Activated naive CD4-positive, alpha-beta T cell treated with anti-CD3 and anti-CD28 coated beads, Interleukin-2, amount 50 U/mL, for 24 hours (primary cell): ENCODE data around the gene RBBP8NL.
A peak's percentile ranks its signal among the peaks of the same experiment; 100 is the strongest.
"Not testable (repeated sequence)": the region's sequence is repeated elsewhere in the genome, so short reads cannot be mapped to it uniquely, and the experiment has no call there.

Experiments
- H3K27ac Mint-ChIP-seq: one replicate; pipeline ENCODE4 v1.8.0; 2021; ENCODE audit warnings: mild to moderate bottlenecking, mixed read lengths
- H3K27me3 Mint-ChIP-seq: one replicate; pipeline ENCODE4 v1.8.0; 2021; ENCODE audit warnings: mixed read lengths
- H3K36me3 Mint-ChIP-seq: one replicate; pipeline ENCODE4 v1.8.0; 2021; ENCODE audit warnings: mixed read lengths
- H3K4me1 Mint-ChIP-seq: one replicate; pipeline ENCODE4 v1.8.0; 2021; ENCODE audit warnings: mixed read lengths
- H3K4me3 Mint-ChIP-seq: one replicate; pipeline ENCODE4 v1.8.0; 2021; ENCODE audit warnings: mild to moderate bottlenecking, mixed read lengths
- H3K9me3 Mint-ChIP-seq: one replicate; pipeline ENCODE4 v1.8.0; 2021; ENCODE audit warnings: mixed read lengths

The RBBP8NL gene

GRCh38 chr20:62376112-62377063 is 51.0 kb downstream of the RBBP8NL start:
- H3K27me3 Mint-ChIP-seq, result no peaks in the 10 kb centered on the region
- H3K4me3 Mint-ChIP-seq, result no peak overlapping the region
- no peaks in the 10 kb centered on the region for H3K36me3 Mint-ChIP-seq
- H3K4me1 Mint-ChIP-seq, result no peaks in the 10 kb centered on the region
- H3K27ac Mint-ChIP-seq, result no peak overlapping the region
- H3K9me3 Mint-ChIP-seq, result no peaks in the 10 kb centered on the region

DNA sequence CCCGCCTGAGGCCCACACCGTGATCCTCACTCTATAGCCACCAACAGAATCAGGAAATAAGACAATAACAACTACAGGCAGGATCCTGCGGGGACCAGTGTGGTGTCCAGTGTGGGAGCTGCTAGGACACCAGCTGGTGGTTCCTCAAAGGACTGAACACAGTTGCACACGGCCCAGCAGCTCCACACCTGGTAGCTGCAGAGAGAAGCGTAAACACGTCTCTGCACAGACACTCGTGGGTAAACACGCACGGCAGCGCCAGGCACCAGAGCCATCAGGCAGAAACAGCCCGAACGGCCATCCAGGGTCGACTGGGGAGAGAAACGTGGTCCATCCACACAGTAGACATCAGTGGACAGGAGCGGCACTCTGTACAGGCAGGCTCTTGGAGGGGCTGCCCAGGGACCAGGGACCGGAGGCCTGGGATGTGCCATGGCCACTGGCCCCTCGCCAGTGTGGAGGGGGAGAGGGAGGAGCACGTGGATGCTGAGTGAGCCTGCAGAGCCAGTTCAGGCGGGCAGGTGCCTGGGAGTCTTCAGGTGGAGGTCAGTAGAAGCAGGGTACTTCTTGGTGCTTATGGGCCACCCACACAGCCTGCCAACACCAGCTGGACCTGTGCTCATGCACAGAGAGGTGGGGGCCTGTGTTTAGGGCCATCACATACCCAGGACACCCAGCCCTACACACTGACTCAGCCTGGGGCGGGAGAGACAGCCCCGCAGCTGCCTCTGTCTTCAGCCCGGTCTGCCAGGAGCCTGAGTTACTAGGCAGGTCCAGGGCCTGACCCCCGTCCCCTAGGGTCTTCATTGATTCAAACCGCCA is 52.8 kb downstream of the RBBP8NL start:
- no peaks in the 10 kb centered on the region for H3K4me1 Mint-ChIP-seq
- H3K27ac Mint-ChIP-seq, result no peak overlapping the region
- no peaks in the 10 kb centered on the region for H3K9me3 Mint-ChIP-seq
- no peaks in the 10 kb centered on the region for H3K36me3 Mint-ChIP-seq
- no peaks in the 10 kb centered on the region for H3K27me3 Mint-ChIP-seq
- no peak overlapping the region for H3K4me3 Mint-ChIP-seq

DNA sequence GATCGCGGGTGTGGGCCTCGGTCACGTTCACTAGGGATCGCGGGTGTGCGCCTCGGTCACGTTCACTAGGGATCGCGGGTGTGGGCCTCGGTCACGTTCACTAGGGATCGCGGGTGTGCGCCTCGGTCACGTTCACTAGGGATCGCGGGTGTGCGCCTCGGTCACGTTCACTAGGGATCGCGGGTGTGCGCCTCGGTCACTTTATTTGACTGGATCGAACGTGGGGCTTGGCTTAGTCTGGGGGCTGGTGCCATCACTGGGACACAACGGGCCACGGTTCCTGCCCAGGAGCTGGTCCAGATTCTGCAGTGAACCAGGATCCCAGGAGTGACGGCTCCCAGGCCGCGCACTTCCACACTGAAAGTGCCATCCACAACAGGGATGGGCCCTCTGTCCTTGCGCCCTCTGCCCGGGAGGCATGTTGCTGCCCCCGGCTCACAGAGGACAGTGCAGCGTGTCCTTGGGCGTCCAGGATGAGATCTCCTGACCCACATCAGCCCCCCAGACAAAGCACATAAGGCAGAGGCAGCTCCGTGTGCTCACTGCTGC is 53.6 kb downstream of the RBBP8NL start:
- H3K36me3 Mint-ChIP-seq, H3K27ac Mint-ChIP-seq, H3K27me3 Mint-ChIP-seq, H3K9me3 Mint-ChIP-seq, H3K4me3 Mint-ChIP-seq, H3K4me1 Mint-ChIP-seq: not testable (repeated sequence)

DNA sequence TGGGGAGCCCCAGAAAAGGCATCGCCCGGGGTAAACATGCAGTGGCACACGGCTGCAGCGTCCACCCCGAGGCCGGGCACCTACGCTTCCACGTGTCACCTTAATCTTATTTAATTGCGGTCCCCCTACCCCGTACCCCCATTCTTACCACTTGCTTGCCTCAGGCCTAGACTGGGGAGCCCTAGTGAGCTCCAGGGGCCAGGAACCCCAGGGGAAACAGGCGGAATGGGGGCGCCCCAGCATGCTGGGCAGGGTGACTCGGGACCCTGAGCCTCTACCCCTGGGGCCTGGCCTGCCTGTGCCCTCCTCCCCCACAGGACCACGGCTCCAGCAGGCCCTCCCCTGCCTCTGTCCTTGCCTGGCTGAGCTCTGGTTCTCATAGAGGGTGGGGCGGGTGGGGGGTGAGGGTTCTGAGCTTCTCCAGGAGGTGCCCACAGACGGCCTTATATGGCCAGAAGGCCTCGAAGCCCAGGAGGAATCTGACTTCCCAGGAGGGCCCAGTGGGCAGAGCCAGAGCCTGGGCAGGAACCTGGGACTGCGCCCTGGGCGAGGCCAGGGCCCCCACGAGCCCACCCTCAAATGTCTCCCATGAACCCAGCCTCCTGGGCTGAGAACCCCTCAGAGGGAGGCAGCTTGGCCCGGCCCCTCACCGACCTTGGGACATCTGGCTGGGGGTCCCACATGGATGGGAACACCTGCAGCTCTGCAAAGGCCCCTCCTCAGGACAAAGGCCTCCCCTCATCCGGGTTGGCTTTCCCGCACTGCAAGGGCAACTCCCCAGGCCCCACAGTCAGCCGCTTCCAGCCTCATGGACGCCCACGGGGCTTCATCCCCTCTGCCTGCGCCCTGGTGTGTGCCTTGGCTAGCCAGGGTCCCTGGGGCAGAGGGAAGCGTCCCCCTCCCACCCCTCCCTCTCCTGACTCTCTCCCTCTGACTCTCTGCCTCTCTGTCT is 55.0 kb downstream of the RBBP8NL start:
- Mint-ChIP-seq H3K4me3 (no peak overlapping the region), H3K9me3 (no peaks in the 10 kb centered on the region), H3K36me3 (no peaks in the 10 kb centered on the region), H3K27me3 (peaks cover 6% of the 10 kb centered on the region), H3K4me1 (no peaks in the 10 kb centered on the region), H3K27ac (no peak overlapping the region)

DNA sequence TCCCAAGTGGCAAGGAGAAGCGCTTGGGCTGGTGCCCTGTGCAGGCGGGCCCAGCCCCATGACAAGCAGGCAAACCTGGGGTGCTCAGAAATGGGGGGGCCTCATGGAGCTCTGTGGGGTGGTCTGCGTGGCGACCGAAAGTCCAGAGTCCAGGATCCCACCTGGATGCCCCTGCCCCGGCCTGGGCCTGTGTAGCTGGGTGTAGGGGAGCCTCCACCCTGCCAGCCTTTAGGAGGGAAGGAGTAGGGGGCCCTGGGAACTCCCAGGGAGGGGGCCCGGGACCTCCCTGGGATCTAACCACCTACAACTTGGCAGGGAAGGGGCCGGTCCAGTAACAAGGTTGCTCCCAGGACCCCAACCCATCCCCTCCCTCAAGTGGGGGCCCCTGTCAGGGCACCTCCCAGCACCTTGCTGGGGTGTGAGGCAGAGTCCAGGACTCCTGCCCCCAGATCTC is 55.7 kb downstream of the RBBP8NL start:
- Mint-ChIP-seq H3K36me3 (no peaks in the 10 kb centered on the region), H3K9me3 (no peaks in the 10 kb centered on the region), H3K27me3 (peaks cover 6% of the 10 kb centered on the region), H3K27ac (no peak overlapping the region), H3K4me1 (no peaks in the 10 kb centered on the region), H3K4me3 (no peak overlapping the region)

DNA sequence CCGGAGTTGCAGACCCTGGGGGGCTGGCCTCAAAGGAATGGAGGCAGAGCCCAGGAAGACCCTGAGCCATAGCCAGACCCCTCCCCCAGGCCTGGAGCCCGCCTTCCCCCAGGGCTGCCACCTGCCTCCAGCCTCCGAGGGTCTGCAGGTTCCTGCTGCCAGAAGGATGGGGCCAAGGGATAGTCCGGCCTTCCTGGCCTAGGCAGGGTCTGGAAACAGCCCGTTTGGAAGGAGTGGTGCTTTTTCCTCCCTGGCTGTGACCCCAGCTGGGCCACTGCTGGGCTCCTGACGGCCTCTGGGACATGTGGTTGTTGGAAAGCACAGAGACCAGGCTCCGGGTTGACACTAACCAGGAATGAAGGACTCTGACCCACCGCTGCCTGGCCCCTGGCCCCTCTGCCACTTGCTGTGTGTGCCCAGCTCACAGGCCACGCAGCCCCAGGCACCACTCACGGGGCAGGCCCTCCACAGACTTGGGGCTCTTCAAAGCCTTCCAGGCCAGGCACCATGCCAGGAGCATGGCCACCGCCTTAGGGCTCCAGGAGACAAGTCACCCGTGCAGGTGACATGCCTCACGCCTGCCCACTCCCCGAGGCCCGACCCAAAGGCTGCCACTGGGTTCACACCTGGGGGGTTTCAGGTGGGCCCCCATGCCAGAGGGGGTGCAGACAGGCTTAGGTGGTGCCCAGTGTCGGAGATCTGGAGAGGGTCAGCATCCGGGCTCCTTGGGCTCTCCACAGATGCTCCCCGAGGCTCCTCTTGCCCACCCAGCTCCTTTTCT is 56.3 kb downstream of the RBBP8NL start:
- no peaks in the 10 kb centered on the region for H3K4me1 Mint-ChIP-seq
- H3K27me3 Mint-ChIP-seq, result peaks cover 6% of the 10 kb centered on the region
- no peaks in the 10 kb centered on the region for H3K36me3 Mint-ChIP-seq
- no peak overlapping the region for H3K27ac Mint-ChIP-seq
- no peaks in the 10 kb centered on the region for H3K9me3 Mint-ChIP-seq
- no peak overlapping the region for H3K4me3 Mint-ChIP-seq

GRCh38 chr20:62370115-62370806 is 57.1 kb downstream of the RBBP8NL start:
- Mint-ChIP-seq H3K4me3 (no peak overlapping the region), H3K9me3 (no peaks in the 10 kb centered on the region), H3K27me3 (peaks cover 8% of the 10 kb centered on the region), H3K36me3 (no peaks in the 10 kb centered on the region), H3K27ac (no peak overlapping the region), H3K4me1 (no peaks in the 10 kb centered on the region)

DNA sequence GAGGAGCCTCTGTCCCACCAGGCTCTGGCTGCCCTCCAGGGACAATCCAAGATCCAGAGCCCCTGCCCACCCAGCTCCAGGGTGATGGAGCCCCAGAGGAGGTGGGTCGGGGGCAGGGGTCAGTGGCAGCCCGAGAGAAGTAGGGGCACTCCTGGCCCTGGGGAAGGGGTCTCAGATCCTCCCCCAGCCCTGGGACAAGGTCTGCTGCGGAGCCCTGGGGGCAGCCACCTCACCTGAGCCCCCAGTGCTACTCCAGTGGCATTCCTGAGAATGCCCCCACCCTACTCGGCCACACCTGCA is 57.6 kb downstream of the RBBP8NL start:
- H3K9me3 Mint-ChIP-seq, result no peaks in the 10 kb centered on the region

DNA sequence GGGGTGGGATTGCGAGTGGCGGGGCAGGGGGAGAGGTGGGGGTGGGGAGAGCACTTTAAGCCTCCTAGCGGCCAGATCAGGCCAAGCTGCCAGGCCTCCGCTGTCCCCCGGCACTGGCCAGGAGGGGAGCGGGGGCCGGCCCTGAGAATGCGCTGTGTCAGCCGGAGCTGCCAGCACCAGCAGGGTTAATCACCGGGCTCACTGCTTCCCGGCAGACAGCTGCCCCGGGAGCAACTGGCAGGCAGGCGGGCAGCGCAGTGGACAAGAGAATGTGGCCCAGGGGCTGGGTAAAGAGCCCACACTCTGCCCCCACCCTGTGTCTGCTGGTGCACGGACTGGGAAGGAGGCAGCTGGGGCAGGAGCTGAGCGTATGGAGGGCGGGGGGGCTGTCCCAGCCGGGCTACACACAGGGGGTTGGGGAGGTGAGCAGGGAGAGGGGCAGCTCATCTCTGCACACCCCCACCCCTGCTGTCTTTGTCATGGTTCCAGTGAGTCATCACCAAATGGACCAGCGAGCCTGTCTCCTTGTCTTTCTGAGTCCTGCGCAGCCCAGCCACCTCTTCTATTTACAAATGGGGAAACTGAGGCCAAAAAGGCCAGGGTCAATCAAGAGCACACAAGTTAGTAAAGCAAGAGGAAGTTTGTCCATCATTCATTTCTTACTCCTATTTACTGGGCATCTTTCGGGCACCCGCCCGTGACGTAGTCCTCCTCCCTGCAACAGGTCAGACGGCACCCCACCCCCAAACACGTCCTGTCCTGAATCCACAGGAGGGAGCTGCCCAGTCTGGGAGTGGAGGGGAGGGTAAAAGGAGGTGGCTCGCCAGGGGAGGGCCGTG is 58.1 kb downstream of the RBBP8NL start:
- no peaks in the 10 kb centered on the region for H3K9me3 Mint-ChIP-seq
- H3K27ac Mint-ChIP-seq, result no peak overlapping the region
- H3K4me3 Mint-ChIP-seq, result peak overlapping the region; percentile 17
- no peaks in the 10 kb centered on the region for H3K4me1 Mint-ChIP-seq
- peaks cover 12% of the 10 kb centered on the region for H3K27me3 Mint-ChIP-seq
- H3K36me3 Mint-ChIP-seq, result no peaks in the 10 kb centered on the region

More for the DNA sequence above, 57.6 kb downstream of the RBBP8NL start:
- Mint-ChIP-seq H3K4me3 (no peak overlapping the region), H3K4me1 (no peaks in the 10 kb centered on the region), H3K36me3 (no peaks in the 10 kb centered on the region), H3K27ac (no peak overlapping the region), H3K27me3 (peaks cover 12% of the 10 kb centered on the region)

- Mint-ChIP-seq H3K36me3 (no peaks in the 10 kb centered on the region), H3K4me3 (peak overlapping the region; percentile 52), H3K27me3 (peaks cover 15% of the 10 kb centered on the region), H3K9me3 (no peaks in the 10 kb centered on the region), H3K27ac (no peak overlapping the region), H3K4me1 (no peaks in the 10 kb centered on the region)
Observed at GRCh38 chr20:62368392-62368975, 58.9 kb downstream of the RBBP8NL start.

DNA sequence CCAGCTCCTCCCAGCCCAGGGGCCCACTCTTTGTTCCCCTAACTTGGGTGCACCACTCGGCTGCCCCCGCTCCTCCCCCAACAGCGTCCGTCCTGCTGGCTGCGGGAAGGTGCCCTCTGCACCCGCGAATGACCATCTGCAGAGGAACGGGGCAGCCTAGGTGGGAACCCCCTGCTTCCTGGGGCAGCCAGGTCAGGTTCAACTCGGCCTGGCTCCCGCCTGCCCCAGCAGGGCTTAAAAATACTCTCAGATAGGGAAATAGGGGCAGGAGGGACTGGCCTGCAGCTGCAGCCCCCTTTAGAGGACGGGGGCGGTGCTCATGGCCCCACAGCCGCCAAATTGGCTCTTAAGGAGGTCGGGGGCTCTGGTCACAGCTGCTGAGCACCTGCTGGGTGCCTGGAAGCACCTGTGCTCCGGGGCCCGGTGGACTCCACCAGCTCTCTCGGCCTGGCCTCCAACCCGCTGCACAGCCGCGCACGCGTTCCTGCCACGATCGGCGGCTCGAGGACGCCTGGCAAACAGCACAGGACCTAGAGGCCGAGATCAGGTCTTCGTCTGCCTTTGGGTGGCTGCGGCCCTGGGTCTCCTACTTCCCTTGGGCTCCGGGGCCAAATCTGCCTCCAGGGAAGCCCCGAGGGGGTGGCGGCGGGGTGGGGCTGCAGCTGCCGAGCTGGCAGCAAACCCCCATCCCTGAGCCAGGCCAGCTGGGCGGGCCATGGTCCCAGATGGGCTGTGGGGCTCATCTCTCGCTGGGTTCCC is 59.5 kb downstream of the RBBP8NL start:
- no peaks in the 10 kb centered on the region for H3K9me3 Mint-ChIP-seq
- peaks cover 16% of the 10 kb centered on the region for H3K27me3 Mint-ChIP-seq
- H3K4me1 Mint-ChIP-seq, result no peaks in the 10 kb centered on the region
- no peak overlapping the region for H3K27ac Mint-ChIP-seq
- H3K36me3 Mint-ChIP-seq, result no peaks in the 10 kb centered on the region
- H3K4me3 Mint-ChIP-seq, result peak overlapping the region; percentile 52

GRCh38 chr20:62367136-62367632 is 60.2 kb downstream of the RBBP8NL start, which contains the start of gene LAMA5:
Gene LAMA5 (minus strand): TSS chr20:62367312. CDS start chr20:62367245, 67 bp downstream.
- H3K4me3 Mint-ChIP-seq, result peak within 1 kb of the TSS; percentile 52
- H3K27me3 Mint-ChIP-seq, result peaks cover 16% of the 10 kb centered on the region

More at GRCh38 chr20:62367136-62367632, 60.2 kb downstream of the RBBP8NL start, which contains the start of gene LAMA5:
- H3K27ac Mint-ChIP-seq, result no peak within 1 kb of the TSS
- H3K4me1 Mint-ChIP-seq, result no peaks in the 10 kb centered on the region
- H3K9me3 Mint-ChIP-seq, result no peaks in the 10 kb centered on the region
- no peaks in the 10 kb centered on the region for H3K36me3 Mint-ChIP-seq
